Retinal pigment epithelial cell (primary cell): ENCODE data around the gene SMIM20.

ENCODE experiments used
- DNase-seq: peaks from one replicate; pipeline ENCODE4 v3.0.0-alpha.2; 2010; ENCODE audit warnings: low read depth
- H3K4me3 ChIP-seq: 2 replicates; pipeline ENCODE4 v1.5.1; 2011; ENCODE audit warnings: mild to moderate bottlenecking, low read length, control low read depth, moderate library complexity
- TF ChIP-seq, protein P1 (sequence below): conservative IDR thresholded peaks from 2 replicates; pipeline ENCODE4 v1.5.1; 2011; ENCODE audit warnings: low read depth, low read length, control low read depth, inconsistent platforms

The SMIM20 gene

DNA sequence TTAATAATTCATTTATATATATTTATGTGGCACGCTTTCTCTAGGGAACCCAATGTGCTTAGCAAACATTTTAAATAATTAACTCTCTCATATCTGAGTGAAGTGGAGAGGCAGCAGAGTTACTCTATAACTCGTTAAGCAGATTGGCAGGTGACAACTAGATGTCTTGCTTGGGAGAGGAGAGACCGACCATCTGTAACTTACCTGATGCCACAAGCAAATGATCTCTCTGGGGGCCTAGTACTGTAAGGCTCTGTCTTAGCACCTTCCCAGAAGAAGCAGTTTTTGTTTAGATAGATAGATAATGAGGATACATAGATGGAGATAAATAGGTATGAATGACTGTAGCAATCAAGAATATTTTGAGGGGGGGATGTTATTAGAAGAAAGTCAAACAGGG, 39.4 kb upstream of the SMIM20 start:
- H3K4me3 ChIP-seq: no peak overlapping the region
- DNase-seq: no peak
- TF ChIP-seq, protein P1, sequence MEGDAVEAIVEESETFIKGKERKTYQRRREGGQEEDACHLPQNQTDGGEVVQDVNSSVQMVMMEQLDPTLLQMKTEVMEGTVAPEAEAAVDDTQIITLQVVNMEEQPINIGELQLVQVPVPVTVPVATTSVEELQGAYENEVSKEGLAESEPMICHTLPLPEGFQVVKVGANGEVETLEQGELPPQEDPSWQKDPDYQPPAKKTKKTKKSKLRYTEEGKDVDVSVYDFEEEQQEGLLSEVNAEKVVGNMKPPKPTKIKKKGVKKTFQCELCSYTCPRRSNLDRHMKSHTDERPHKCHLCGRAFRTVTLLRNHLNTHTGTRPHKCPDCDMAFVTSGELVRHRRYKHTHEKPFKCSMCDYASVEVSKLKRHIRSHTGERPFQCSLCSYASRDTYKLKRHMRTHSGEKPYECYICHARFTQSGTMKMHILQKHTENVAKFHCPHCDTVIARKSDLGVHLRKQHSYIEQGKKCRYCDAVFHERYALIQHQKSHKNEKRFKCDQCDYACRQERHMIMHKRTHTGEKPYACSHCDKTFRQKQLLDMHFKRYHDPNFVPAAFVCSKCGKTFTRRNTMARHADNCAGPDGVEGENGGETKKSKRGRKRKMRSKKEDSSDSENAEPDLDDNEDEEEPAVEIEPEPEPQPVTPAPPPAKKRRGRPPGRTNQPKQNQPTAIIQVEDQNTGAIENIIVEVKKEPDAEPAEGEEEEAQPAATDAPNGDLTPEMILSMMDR: no peak

DNA sequence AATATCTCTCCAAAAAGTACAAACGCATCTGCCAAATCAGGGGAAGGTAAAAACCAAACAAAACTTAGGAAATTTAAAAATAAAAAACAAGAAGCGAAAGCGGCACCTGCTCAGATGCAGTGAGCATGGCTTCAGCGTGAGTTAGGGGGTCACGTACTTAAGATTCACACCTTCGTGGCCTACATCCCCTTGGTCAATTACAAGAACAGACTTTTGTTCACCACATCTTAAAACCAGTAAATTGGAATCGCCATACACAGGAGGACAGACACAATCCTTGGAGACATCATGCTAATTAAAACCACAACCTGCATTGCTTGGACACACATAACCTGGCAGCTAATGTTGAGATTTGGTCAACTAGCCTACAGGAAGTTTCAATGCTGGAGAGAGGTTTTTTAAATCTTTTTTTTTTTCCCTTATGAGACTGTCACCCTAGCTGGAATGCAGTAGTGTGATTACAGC, 38.7 kb upstream of the SMIM20 start:
- DNase-seq: no peak
- TF ChIP-seq, protein P1: no peak
- H3K4me3 ChIP-seq: no peak overlapping the region

DNA sequence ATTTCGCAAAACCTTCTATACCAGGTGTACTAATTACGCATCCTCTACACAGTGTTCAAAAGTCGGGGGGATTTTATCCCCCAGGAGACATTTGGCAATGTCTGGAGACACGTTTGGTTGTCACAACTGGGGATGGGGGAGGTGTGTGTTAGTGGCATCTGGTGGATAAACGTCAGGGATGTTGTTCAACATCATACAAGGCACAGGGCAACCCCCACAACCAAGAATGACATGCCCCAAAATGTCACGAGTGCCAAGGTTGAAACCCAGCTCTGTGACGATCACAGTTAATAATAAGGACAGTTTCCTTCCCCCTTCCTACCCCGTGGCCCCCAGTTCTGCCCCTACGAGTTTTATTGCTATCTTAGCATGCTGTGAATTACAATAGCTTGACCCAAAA, 35.3 kb upstream of the SMIM20 start:
- TF ChIP-seq, protein P1: no peak
- H3K4me3 ChIP-seq: no peak overlapping the region
- DNase-seq: no peak

DNA sequence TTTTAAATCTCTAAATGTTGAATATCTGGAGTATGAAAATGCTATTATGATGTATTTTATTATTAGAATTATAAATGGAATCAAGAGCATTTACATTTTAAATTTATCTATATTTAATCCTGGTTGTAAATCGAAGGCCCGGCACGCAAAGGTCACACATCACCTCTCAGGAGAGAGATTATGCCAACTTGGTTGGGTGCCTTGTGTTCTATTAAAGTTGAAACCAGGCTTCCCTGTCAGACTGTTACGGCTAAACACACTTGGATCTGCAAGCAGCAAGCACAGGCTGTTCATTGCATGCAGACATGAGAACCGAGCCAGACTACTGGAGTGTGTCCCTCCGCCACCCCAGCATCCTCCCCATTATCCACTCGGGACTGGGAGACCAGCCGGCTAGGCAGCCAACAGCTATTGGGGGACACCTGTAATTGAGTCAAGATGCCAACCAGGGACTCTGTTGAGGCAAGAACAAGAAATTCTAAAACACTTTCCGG, 34.9 kb upstream of the SMIM20 start:
- no peak overlapping the region for H3K4me3 ChIP-seq
- TF ChIP-seq, protein P1: no peak
- DNase-seq: no peak

DNA sequence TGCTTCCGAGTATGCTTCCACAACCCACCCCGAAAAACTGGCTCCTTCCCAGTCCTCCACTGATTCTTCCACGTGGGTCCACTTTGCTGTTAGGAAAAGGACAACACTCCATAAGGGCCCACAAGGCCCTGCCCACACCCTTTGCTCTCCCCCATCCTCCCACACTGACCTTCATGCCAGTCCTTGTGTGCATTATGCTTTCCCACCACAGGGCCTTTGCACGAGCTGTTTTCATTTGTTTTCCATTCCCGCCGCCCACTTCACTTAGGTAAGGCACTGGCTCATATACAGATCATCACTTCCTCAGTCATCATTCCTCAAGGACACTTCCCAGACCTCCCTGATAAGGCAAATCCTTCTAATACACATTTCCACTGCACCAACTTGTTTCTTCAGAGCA, 34.4 kb upstream of the SMIM20 start:
- no peak overlapping the region for H3K4me3 ChIP-seq
- TF ChIP-seq, protein P1: no peak
- DNase-seq: no peak

DNA sequence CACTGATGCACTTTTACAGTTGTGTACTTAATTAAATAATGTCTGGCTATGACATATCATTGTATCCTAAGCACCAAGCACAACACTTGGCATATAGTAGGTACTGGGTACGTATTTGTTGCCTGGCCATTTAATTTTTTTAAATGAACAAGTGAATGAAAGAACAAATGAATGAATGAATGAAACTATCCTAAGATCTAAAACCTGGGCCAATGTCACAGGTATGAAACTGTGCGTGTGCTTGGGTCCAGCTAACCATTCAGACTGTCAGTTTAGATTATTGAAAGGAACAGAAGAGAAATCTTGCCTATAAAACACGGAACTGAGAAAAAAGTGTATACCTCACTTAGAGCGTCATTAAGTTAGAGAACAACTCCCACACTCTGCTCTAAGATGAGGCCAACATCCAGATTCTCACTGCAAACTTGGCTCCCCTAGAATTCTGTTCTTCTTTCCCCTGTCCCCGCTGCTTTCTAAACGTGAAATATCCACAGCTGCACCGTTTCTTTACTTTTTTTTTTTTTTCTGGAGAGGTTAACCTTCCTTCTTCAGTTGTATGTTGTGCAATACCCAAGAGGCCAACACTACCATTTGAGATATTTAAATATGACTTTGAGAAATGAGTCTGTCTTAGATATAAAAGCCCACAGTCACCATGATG, 33.9 kb upstream of the SMIM20 start:
- no peak overlapping the region for H3K4me3 ChIP-seq
- TF ChIP-seq, protein P1: no peak
- DNase-seq: no peak

DNA sequence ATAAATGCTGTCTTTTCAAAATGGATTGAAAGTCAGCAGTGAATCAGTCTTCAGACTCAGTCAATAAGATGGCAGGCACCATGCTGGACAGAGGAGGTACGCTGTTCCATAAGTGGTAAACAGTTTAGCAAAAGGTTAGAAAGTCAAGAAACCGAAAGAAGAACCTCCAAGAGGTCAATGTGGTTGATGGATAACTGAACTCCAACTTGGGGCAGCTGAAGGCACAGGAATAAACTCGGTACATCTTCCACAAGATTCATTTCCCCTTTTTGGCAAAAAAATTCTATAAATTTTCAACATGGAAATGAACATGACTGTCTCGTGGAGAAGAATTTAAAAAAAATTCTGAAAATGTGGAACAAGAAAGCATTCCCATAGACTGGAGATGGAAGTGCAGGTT, 32.8 kb upstream of the SMIM20 start:
- TF ChIP-seq, protein P1: no peak
- DNase-seq: no peak
- no peak overlapping the region for H3K4me3 ChIP-seq
